HG02763 (cell line): ENCODE data around the gene STIM2.
A peak's percentile ranks its signal among the peaks of the same experiment; 100 is the strongest.
"Not testable (repeated sequence)": the region's sequence is repeated elsewhere in the genome, so short reads cannot be mapped to it uniquely, and the experiment has no call there.

Source experiments
- ATAC-seq: cut with Tn5 transposase; IDR thresholded peaks from one replicate; pipeline ENCODE4 v1.9.1; 2021; ENCODE audit warnings: mild to moderate bottlenecking, moderate library complexity; ENCODE audit not compliant: unreplicated experiment

Gene STIM2

GRCh38 chr4:26947318-26947717 lies 86.7 kb downstream of the STIM2 start:
- ATAC-seq, result no peak

- no peak for ATAC-seq
These were observed 89.8 kb downstream of the STIM2 start for GRCh38 chr4:26950446-26950845.

GRCh38 chr4:26952891-26953290 lies 92.2 kb downstream of the STIM2 start:
- ATAC-seq, result no peak

GRCh38 chr4:26953366-26953765 lies 92.7 kb downstream of the STIM2 start:
- ATAC-seq, result no peak

- ATAC-seq, result no peak
These were observed 93.3 kb downstream of the STIM2 start for GRCh38 chr4:26953770-26954423.

- no peak for ATAC-seq
These were observed 94.6 kb downstream of the STIM2 start for GRCh38 chr4:26955241-26955640.

GRCh38 chr4:26958925-26959653 lies 98.4 kb downstream of the STIM2 start:
- no peak for ATAC-seq

- ATAC-seq, result no peak
These were observed 99.0 kb downstream of the STIM2 start for GRCh38 chr4:26959654-26960047.

- ATAC-seq, result no peak
These were observed 102.1 kb downstream of the STIM2 start for GRCh38 chr4:26962720-26963119.

- no peak for ATAC-seq
These were observed 103.9 kb downstream of the STIM2 start for GRCh38 chr4:26964512-26964911.

- no peak for ATAC-seq
These were observed 104.4 kb downstream of the STIM2 start for GRCh38 chr4:26964994-26965393.

- not testable (repeated sequence) for ATAC-seq
These were observed 115.0 kb downstream of the STIM2 start for GRCh38 chr4:26975464-26976181.

GRCh38 chr4:26978387-26979053 lies 117.9 kb downstream of the STIM2 start:
- no peak for ATAC-seq

- ATAC-seq, result no peak
These were observed 124.3 kb downstream of the STIM2 start for GRCh38 chr4:26984896-26985295.

GRCh38 chr4:26985873-26986272 lies 125.2 kb downstream of the STIM2 start:
- peak; percentile 91 for ATAC-seq

- no peak for ATAC-seq
These were observed 126.5 kb downstream of the STIM2 start for GRCh38 chr4:26987191-26987590.

GRCh38 chr4:26991057-26991456 lies 130.4 kb downstream of the STIM2 start:
- no peak for ATAC-seq

GRCh38 chr4:26992657-26993361 lies 132.2 kb downstream of the STIM2 start:
- ATAC-seq, result peak; percentile 94

GRCh38 chr4:26993539-26993938 lies 132.9 kb downstream of the STIM2 start:
- no peak for ATAC-seq

GRCh38 chr4:26993967-26994366 lies 133.3 kb downstream of the STIM2 start:
- ATAC-seq, result no peak

- no peak for ATAC-seq
These were observed 134.7 kb downstream of the STIM2 start for GRCh38 chr4:26995316-26995715.
